IPS-18a (cell line): ENCODE results near the gene LRFN5.
"Not testable (repeated sequence)": the region's sequence is repeated elsewhere in the genome, so short reads cannot be mapped to it uniquely, and the experiment has no call there.

ENCODE experiments used
- H3K27ac ChIP-seq: one replicate; pipeline ENCODE4 v1.5.1; 2013; ENCODE audit warnings: low read length
- H3K27me3 ChIP-seq: one replicate; pipeline ENCODE4 v1.6.1; 2013; ENCODE audit warnings: mild to moderate bottlenecking, low read length; ENCODE audit not compliant: control insufficient read depth, insufficient read depth
- H3K36me3 ChIP-seq: one replicate; pipeline ENCODE4 v1.6.1; 2013; ENCODE audit warnings: low read depth, low read length; ENCODE audit not compliant: control insufficient read depth
- H3K4me1 ChIP-seq: one replicate; pipeline ENCODE4 v1.6.1; 2013; ENCODE audit warnings: low read depth, low read length; ENCODE audit not compliant: control insufficient read depth
- H3K4me3 ChIP-seq: one replicate; pipeline ENCODE4 v1.5.1; 2013; ENCODE audit warnings: low read length
- H3K9ac ChIP-seq: one replicate; pipeline ENCODE4 v1.6.1; 2013; ENCODE audit warnings: mild to moderate bottlenecking, low read length, moderate library complexity
- H3K9me3 ChIP-seq: one replicate; pipeline ENCODE4 v1.6.1; 2013; ENCODE audit warnings: low read depth, low read length; ENCODE audit not compliant: control insufficient read depth

The LRFN5 gene

GRCh38 chr14:41872931-41873685, 266.4 kb downstream of the LRFN5 start:
- Histone ChIP-seq H3K4me1 (peaks cover 6% of the 10 kb centered on the region), H3K9me3 (peaks cover 11% of the 10 kb centered on the region), H3K27me3 (no peaks in the 10 kb centered on the region), H3K36me3 (no peaks in the 10 kb centered on the region), H3K4me3 (no peak overlapping the region), H3K9ac (no peak overlapping the region), H3K27ac (no peak overlapping the region)

GRCh38 chr14:41873686-41874317, 267.1 kb downstream of the LRFN5 start:
- Histone ChIP-seq H3K4me3 (no peak overlapping the region), H3K27ac (no peak overlapping the region), H3K36me3 (no peaks in the 10 kb centered on the region), H3K27me3 (no peaks in the 10 kb centered on the region), H3K9me3 (peaks cover 11% of the 10 kb centered on the region), H3K9ac (no peak overlapping the region), H3K4me1 (no peaks in the 10 kb centered on the region)

- no peaks in the 10 kb centered on the region for H3K4me1 ChIP-seq
- H3K36me3 ChIP-seq, result no peaks in the 10 kb centered on the region
- peaks cover 6% of the 10 kb centered on the region for H3K9me3 ChIP-seq
- H3K27ac ChIP-seq, result no peak overlapping the region
- no peak overlapping the region for H3K4me3 ChIP-seq
- H3K27me3 ChIP-seq, result no peaks in the 10 kb centered on the region
- H3K9ac ChIP-seq, result no peak overlapping the region
These were observed 268.4 kb downstream of the LRFN5 start for GRCh38 chr14:41875116-41875515.

GRCh38 chr14:41878321-41878720, 271.6 kb downstream of the LRFN5 start:
- Histone ChIP-seq H3K36me3 (no peaks in the 10 kb centered on the region), H3K4me3 (no peak overlapping the region), H3K27ac (no peak overlapping the region), H3K9ac (no peak overlapping the region), H3K27me3 (no peaks in the 10 kb centered on the region), H3K9me3 (no peaks in the 10 kb centered on the region), H3K4me1 (no peaks in the 10 kb centered on the region)

- Histone ChIP-seq H3K9me3 (no peaks in the 10 kb centered on the region), H3K4me1 (no peaks in the 10 kb centered on the region), H3K36me3 (no peaks in the 10 kb centered on the region), H3K4me3 (no peak overlapping the region), H3K9ac (no peak overlapping the region), H3K27ac (no peak overlapping the region), H3K27me3 (no peaks in the 10 kb centered on the region)
These were observed 284.9 kb downstream of the LRFN5 start for GRCh38 chr14:41891624-41892023.

GRCh38 chr14:41899416-41899815, 292.7 kb downstream of the LRFN5 start:
- Histone ChIP-seq H3K4me1 (no peaks in the 10 kb centered on the region), H3K9ac (no peak overlapping the region), H3K27me3 (no peaks in the 10 kb centered on the region), H3K9me3 (no peaks in the 10 kb centered on the region), H3K36me3 (no peaks in the 10 kb centered on the region), H3K27ac (no peak overlapping the region), H3K4me3 (no peak overlapping the region)

GRCh38 chr14:41900644-41901043, 294.0 kb downstream of the LRFN5 start:
- H3K27ac ChIP-seq, result no peak overlapping the region
- no peaks in the 10 kb centered on the region for H3K27me3 ChIP-seq
- H3K9ac ChIP-seq, result no peak overlapping the region

GRCh38 chr14:41901089-41901488, 294.4 kb downstream of the LRFN5 start:
- Histone ChIP-seq H3K4me1 (no peaks in the 10 kb centered on the region), H3K9me3 (no peaks in the 10 kb centered on the region)

More at GRCh38 chr14:41900644-41901043, 294.0 kb downstream of the LRFN5 start:
- H3K4me1 ChIP-seq, result no peaks in the 10 kb centered on the region
- H3K36me3 ChIP-seq, result no peaks in the 10 kb centered on the region
- H3K4me3 ChIP-seq, result no peak overlapping the region
- H3K9me3 ChIP-seq, result no peaks in the 10 kb centered on the region

GRCh38 chr14:41905394-41905964, 298.8 kb downstream of the LRFN5 start:
- H3K9me3 ChIP-seq, result no peaks in the 10 kb centered on the region
- H3K36me3 ChIP-seq, result no peaks in the 10 kb centered on the region
- no peak overlapping the region for H3K9ac ChIP-seq
- no peak overlapping the region for H3K4me3 ChIP-seq
- H3K27ac ChIP-seq, result no peak overlapping the region
- no peaks in the 10 kb centered on the region for H3K4me1 ChIP-seq
- no peaks in the 10 kb centered on the region for H3K27me3 ChIP-seq

More at GRCh38 chr14:41901089-41901488, 294.4 kb downstream of the LRFN5 start:
- H3K27me3 ChIP-seq, result no peaks in the 10 kb centered on the region
- H3K9ac ChIP-seq, result no peak overlapping the region
- no peak overlapping the region for H3K27ac ChIP-seq
- H3K4me3 ChIP-seq, result no peak overlapping the region
- H3K36me3 ChIP-seq, result no peaks in the 10 kb centered on the region

- H3K27me3 ChIP-seq, H3K4me1 ChIP-seq, H3K36me3 ChIP-seq, H3K9me3 ChIP-seq, H3K9ac ChIP-seq, H3K27ac ChIP-seq: not testable (repeated sequence)
- peak overlapping the region; percentile 39 for H3K4me3 ChIP-seq
These were observed 304.5 kb downstream of the LRFN5 start for GRCh38 chr14:41911155-41911554.

GRCh38 chr14:41913398-41913797, 306.7 kb downstream of the LRFN5 start:
- H3K36me3 ChIP-seq, result no peaks in the 10 kb centered on the region
- H3K4me1 ChIP-seq, result no peaks in the 10 kb centered on the region
- no peak overlapping the region for H3K4me3 ChIP-seq
- H3K27me3 ChIP-seq, result no peaks in the 10 kb centered on the region
- no peak overlapping the region for H3K9ac ChIP-seq
- H3K27ac ChIP-seq, result no peak overlapping the region
- no peaks in the 10 kb centered on the region for H3K9me3 ChIP-seq
